Stimulated activated CD4-positive, alpha-beta T cell treated with anti-CD3 and anti-CD28 coated beads, Interleukin-12 subunit alpha, Interleukin-12 subunit beta, amount 100 ng/mL, for 48 hours (primary cell): ENCODE measurements around the gene PTCRA.
"Not testable (repeated sequence)": the region's sequence is repeated elsewhere in the genome, so short reads cannot be mapped to it uniquely, and the experiment has no call there.

Source experiments
- DNase-seq, 3 donors: peaks; one replicate each; pipeline ENCODE4 v3.0.0-alpha.2; 2020; ENCODE audit warnings: low read depth in 2 of 3, low spot score in 1 of 3

Gene PTCRA, protein sequence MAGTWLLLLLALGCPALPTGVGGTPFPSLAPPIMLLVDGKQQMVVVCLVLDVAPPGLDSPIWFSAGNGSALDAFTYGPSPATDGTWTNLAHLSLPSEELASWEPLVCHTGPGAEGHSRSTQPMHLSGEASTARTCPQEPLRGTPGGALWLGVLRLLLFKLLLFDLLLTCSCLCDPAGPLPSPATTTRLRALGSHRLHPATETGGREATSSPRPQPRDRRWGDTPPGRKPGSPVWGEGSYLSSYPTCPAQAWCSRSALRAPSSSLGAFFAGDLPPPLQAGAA

DNA sequence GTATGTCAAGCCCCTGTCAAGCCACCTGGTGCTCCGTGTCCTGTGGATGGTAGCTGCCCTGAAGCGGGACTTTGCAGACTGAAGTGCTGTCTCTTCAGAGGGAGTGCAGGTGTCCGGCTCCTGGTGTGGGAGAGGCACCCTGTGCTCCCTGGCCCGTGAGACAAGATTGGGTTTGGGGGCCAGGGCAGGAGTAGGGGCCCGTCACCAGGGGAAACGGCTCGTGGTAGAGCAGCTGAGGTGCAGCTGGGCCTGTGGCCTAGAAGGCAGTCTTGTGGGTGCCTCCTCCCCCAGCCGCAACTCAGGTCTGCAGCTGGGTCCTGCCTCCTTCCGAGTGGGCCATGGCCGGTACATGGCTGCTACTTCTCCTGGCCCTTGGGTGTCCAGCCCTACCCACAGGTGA is at the start of gene PTCRA:
TSS of gene PTCRA (plus strand) at position 322 of the 400 bp plus-strand sequence. CDS start at position 339, 17 bp downstream.
- DNase-seq, result no peak

GRCh38 chr6:42870145-42870936 is 45.5 kb upstream of the PTCRA start:
- DNase-seq, result no peak

GRCh38 chr6:42871711-42872110 is 44.1 kb upstream of the PTCRA start:
- no peak for DNase-seq

- DNase-seq, result no peak
Observed at GRCh38 chr6:42873313-42873712, 42.5 kb upstream of the PTCRA start.

GRCh38 chr6:42877695-42878094 is 38.2 kb upstream of the PTCRA start:
- no peak for DNase-seq

DNA sequence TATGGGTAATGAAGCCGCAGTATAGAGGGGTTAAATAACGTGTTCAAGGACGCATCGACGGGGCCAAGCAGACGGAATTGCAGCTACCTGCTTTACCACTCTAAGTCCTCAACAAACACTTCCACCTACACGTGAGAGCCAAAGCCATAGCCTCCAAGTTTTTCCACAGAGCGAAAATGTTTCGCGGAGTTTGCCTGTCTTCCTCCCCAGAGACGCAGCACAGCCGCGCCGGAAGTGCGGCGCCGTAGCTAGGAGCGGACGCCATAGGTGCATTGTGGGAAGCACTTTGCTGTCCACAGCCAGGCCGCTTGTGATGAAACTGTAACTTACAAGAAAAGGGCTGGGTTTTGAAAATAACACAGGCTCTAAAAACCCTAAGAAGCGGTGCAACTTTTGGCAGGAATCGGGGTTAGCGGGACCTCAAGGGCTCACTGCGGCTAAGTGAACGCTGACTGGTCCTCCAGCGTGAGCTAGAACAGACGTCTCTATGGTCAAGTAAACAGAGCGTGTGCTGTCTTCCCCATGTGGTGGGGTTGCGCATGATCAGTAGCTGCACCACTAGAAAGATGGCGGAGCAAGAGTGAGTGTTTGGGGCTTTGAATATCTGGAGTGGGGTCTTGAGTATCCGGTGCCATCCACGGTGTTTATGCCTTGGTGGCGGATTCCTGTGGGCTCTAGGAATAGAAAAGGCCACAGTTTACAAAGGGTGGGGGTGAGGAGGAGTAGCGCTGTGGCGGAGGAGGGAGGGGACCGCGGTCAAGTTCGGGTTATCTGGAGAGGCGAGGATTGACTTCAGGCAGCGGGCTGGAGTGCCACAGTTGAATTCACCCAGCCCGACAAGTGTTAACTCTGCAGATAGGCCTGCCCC is 36.2 kb upstream of the PTCRA start, which contains the start of gene RPL7L1:
TSS of gene RPL7L1 (plus strand) at position 245 of the 868 bp plus-strand sequence. CDS start at position 540, 295 bp downstream.
- DNase-seq, result peak; percentile 71 to 74 (median 72)

DNA sequence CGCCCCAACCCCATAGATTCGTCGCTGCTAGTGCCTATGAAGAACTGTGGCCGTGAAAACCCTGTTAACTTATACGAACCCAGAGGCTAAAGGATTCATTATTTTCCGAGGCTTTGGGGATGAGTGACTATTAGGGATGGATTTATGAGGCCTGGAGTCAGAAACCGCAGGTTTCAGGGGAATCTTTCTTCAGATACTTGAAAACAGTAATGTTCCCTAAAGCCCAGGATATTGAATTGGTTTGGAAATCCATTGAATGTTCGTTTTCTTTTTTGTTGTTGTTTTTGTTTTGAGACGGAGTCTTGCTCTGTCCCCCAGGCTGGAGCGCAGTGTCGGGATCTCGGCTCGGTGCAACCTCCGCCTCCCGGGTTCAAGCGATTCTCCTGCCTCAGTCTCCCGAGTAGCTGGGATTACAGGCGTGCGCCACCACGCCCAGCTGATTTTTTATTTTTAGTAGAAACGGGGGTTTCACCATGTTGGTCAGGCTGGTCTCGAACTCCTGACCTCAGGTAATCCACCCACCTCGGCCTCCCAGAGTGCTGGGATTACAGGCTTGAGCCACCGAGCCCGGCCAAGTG is 35.5 kb upstream of the PTCRA start:
- DNase-seq, result not testable (repeated sequence)

DNA sequence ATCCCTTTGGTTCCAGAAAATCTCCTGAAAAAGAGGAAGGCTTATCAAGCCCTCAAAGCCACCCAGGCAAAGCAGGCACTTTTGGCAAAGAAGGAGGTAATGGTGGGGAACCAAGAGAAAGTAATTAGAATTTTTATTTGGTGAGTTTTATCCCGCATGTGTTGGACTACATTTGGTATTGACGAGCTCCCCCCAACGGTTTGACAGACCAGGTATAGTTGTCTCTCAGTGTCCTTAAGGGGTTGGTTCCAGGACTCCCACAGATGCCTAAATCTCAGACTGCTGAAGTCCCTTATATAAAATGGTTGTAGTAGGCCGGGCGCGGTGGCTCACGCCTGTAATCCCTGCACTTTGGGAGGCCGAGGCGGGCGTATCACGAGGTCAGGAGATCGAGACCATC is 35.0 kb upstream of the PTCRA start:
- not testable (repeated sequence) for DNase-seq

- no peak for DNase-seq
Observed at GRCh38 chr6:42885702-42886101, 30.2 kb upstream of the PTCRA start.

GRCh38 chr6:42888201-42888600 is 27.7 kb upstream of the PTCRA start:
- not testable (repeated sequence) for DNase-seq

DNA sequence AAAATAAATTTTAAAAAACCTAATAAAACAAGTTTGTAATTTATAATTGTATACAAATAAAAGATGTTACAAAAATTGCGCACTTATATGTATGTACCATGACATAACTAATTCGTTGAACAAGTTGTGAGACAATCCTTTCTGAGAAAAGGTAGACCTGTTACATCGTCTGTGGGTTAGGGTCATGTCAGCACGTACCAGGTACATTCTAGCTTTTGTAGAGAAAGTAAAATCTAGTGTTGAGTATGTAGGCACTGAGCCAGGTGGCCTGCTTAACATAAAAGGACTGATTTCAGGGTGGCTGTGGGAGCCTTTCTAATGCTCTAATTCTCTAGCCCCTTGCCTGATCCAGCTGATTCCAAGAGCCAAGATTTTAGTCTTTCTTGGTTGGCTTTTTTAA is 26.0 kb upstream of the PTCRA start:
- no peak for DNase-seq

DNA sequence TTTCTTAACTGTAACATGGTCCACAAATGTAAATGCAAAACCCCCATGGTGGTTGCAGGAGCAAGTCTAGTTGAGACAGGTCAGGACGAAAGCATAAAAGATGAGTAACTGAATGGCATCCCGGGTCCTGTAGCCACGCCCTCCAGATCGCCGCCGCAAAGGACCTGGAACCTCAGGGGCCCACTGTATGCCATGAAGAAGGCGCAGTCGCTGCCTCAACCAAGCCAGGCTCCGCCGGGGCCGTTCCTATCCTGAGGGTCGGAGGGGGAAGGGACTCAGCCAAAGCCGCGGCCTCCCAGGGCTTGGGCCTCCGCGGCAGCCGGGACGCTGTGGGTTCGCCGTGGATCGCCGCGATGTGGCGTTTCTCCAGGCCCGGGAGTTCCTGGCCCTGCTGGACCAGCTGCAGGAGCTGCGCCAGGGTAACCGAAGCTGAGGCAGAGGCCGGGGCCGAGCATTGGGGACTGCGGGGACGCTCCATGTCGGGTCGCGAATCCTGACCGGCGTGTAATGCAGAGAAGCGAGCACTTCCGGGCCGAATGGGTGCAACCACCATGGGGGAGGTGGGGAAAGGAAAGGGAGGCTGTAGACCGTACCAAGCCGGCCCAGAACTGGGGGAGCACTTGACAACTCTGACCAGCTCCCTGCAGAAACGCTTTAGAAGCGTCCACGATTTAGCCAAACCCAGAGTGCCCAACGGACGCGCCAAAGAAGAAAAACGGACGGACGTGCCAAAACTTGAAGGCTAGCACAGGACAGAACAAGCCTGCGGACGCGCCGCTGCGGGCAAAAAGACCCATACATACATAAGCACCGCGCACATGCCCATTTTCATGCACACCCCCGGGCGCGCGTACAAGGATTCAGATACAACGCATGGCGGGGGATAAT is 25.3 kb upstream of the PTCRA start:
- peak; percentile 88 to 91 (median 90) for DNase-seq

- DNase-seq, result no peak
Observed at GRCh38 chr6:42891199-42891722, 24.6 kb upstream of the PTCRA start.

- DNase-seq, result not testable (repeated sequence)
Observed at GRCh38 chr6:42894041-42894828, 21.6 kb upstream of the PTCRA start.

DNA sequence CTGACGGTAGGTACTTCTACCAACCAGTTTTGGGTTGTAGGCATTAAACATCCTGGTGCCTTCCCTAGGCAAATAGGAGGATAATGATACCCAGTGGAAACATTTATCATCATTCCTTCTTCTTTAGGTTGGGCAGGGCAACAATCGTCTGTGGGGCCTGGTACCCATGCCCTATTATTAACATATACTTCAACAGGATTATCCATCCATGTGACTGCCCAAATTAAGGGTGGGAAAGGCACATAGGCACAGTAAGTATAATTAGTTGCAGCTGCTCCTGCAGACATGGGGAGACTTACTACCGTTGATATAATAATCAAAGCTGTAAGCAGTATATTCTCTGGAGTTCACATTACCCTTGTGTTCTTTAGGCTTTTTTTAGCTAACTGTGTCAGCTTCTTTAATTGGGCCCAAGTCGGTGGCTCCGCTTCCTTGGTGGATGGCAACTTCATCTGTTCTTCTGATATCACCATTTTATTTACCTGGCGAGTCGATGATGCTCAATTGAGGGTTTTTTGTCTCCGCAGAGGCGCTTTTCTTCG is 19.6 kb upstream of the PTCRA start:
- no peak for DNase-seq

DNA sequence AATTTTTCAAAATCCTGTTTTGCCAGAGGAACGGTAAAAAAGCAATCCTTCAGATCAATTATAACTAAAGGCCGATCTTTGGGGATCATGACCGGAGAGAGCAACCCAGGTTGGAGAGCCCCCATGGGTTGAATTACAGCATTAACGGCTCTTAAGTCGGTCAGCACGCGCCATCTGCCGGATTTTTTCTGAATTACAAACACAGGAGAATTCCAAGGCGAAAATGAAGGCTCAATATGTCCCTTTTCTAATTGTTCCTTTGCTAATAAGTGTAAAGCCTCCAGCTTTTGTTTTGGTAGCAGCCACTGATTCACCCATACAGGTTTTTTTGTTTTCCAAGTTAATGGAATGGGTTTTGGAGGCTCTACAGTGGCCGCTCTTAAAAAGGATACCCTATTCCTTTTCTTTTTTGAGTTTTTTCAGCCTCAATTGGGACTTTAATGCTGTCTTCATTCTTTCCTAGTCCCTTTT is 16.9 kb upstream of the PTCRA start:
- peak; percentile 34 to 90 (median 55) for DNase-seq

DNA sequence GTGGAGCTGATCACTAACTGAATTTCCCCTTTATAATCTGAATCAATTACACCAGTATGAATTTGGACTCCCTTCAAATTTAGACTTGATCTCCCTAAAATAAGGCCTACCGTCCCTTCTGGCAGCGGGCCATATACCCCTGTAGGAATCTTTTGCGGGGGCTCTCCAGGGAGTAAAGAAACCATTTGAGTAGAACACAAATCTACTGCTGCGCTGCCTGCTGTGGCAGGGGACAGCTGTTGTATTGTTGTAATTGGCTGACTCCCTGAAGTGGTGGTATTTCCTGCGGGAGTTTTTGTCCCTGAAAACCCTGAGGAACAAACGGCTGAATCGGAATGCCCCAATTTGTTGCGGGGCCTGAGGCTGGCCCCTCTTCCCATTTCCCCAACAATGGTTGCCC is 16.0 kb upstream of the PTCRA start:
- DNase-seq, result no peak

- peak; percentile 44 to 83 (median 57) for DNase-seq
Observed at GRCh38 chr6:42901538-42901957, 14.3 kb upstream of the PTCRA start.
